ENCODE results near the gene UST. TPM values are rescaled to one million over a fixed set of nuclear protein-coding genes. Genes with fewer than 3 reads are reported as not detected.

The UST gene
- total and polyA plus RNA-seq, 2 of the 8 experiments (the other 6 are each of a cell fraction or from before 2014, with no cell fraction given), result 13.5 to 34.5 TPM

GRCh38 chr6:149060985-149061760, 314.3 kb downstream of the UST start (continued):
- TF ChIP-seq GTF2F1 (IDR thresholded peaks at IDR 0.05; ENCODE audit: borderline replicate concordance, low read depth, low read length) (no peak), RBBP5 (IDR thresholded peaks at IDR 0.05; ENCODE audit: borderline replicate concordance, low read depth, low read length) (no peak), HDAC2 (IDR thresholded peaks at IDR 0.05; ENCODE audit: borderline replicate concordance in 1 of 2, low read depth in 2 of 2, low read length in 2 of 2) (no peak), CBX5 (IDR thresholded peaks at IDR 0.05; ENCODE audit: low read depth, low read length) (no peak), RNF2 (IDR thresholded peaks at IDR 0.05; ENCODE audit: borderline replicate concordance, low read depth, low read length, missing control alignments, poor library complexity, severe bottlenecking) (no peak), TBP (IDR thresholded peaks at IDR 0.05; ENCODE audit: low read depth, low read length) (no peak), SP1 (IDR thresholded peaks at IDR 0.05; ENCODE audit: low read depth, low read length) (no peak)

Data from H1 (cell line).